Activated T-cell treated with anti-CD3 and anti-CD28 coated beads for 24 hours (primary cell): Measurements from ENCODE around the gene SI.
"Not testable (repeated sequence)": the region's sequence is repeated elsewhere in the genome, so short reads cannot be mapped to it uniquely, and the experiment has no call there.

Experiments
- DNase-seq: peaks from one replicate; pipeline ENCODE4 v3.0.0-alpha.2; 2020; ENCODE audit warnings: low read depth

The SI gene

GRCh38 chr3:165078293-165078692 lies at the start of gene SI:
SI (minus strand) TSS chr3:165078496; CDS start chr3:165076012, 2,484 bp downstream.
- DNase-seq, result no peak

- no peak for DNase-seq
Observed at GRCh38 chr3:165125836-165126235, 47.5 kb upstream of the SI start.

GRCh38 chr3:165111401-165111800 lies 33.1 kb upstream of the SI start:
- DNase-seq, result no peak

GRCh38 chr3:165103616-165104015 lies 25.3 kb upstream of the SI start:
- no peak for DNase-seq

- no peak for DNase-seq
Observed at GRCh38 chr3:165082650-165083049, 4.4 kb upstream of the SI start.

GRCh38 chr3:165081183-165081582 lies 2.9 kb upstream of the SI start:
- no peak for DNase-seq

- no peak for DNase-seq
Observed at GRCh38 chr3:165075695-165076094, 2.6 kb downstream of the SI start.

GRCh38 chr3:165070682-165071081 lies 7.6 kb downstream of the SI start:
- DNase-seq, result no peak

GRCh38 chr3:165056510-165056909 lies 21.8 kb downstream of the SI start:
- DNase-seq, result no peak

GRCh38 chr3:165040186-165040585 lies 38.1 kb downstream of the SI start:
- DNase-seq, result no peak

GRCh38 chr3:165011557-165011956 lies 66.7 kb downstream of the SI start:
- DNase-seq, result no peak

GRCh38 chr3:164984947-164985346 lies 93.3 kb downstream of the SI start:
- no peak for DNase-seq

GRCh38 chr3:164962610-164963009 lies 115.7 kb downstream of the SI start:
- DNase-seq, result no peak

- no peak for DNase-seq
Observed at GRCh38 chr3:164952966-164953365, 125.3 kb downstream of the SI start.

GRCh38 chr3:164951403-164951802 lies 126.9 kb downstream of the SI start:
- not testable (repeated sequence) for DNase-seq

GRCh38 chr3:164940745-164941144 lies 137.6 kb downstream of the SI start:
- DNase-seq, result no peak

- DNase-seq, result no peak
Observed at GRCh38 chr3:164929642-164930041, 148.7 kb downstream of the SI start.
